Panc1 (cell line): ENCODE measurements around the gene CYTH4. TPM values are rescaled to one million over a fixed set of nuclear protein-coding genes. Genes with fewer than 3 reads are reported as not detected.

Experiments
- ATAC-seq: fragments of 200-7000 bp; cut with Tn5 transposase; 2 replicates; pipeline ENCODE4 v1.9.1; 2020; ENCODE audit warnings: mild to moderate bottlenecking, moderate library complexity
- BruUV-seq: library from RNA; stranded (reverse); fragments of 400-500 nt; replicated peaks from 2 replicates; lab custom pipeline; 2021; lab: Mats Ljungman, UMichigan
- CTCF ChIA-PET: fragments of 300-600 bp; sonication (Branson Sonifier 250); formaldehyde crosslinking; loops from one replicate; lab custom pipeline; 2022; ENCODE audit warnings: antibody characterized with exemption; lab: Charles Lee
- POLR2A ChIA-PET: fragments of 300-600 bp; sonication (Branson Sonifier 250); formaldehyde crosslinking; loops from one replicate; lab custom pipeline; 2022; ENCODE audit warnings: antibody characterized with exemption; lab: Charles Lee
- DNase-seq: peaks from one replicate; pipeline ENCODE4 v3.0.0-alpha.2; 2010; ENCODE audit warnings: low read depth, low spot score
- H3K27ac ChIP-seq: 2 replicates; pipeline ENCODE4 v1.5.1; 2011; ENCODE audit warnings: mild to moderate bottlenecking, low read length, inconsistent platforms
- H3K27me3 ChIP-seq: fragments of 200-500 bp; sonication (Bioruptor generic); 2 replicates; pipeline ENCODE4 v1.6.0; 2014; ENCODE audit warnings: low read length, inconsistent platforms; ENCODE audit not compliant: control insufficient read depth, insufficient read depth
- H3K36me3 ChIP-seq: fragments of 200-500 bp; sonication (Bioruptor generic); 2 replicates; pipeline ENCODE4 v1.5.1; 2014; ENCODE audit warnings: inconsistent platforms, mild to moderate bottlenecking, low read length, moderate library complexity; ENCODE audit not compliant: control insufficient read depth, insufficient read depth
- H3K4me1 ChIP-seq: 2 replicates; pipeline ENCODE4 v1.5.1; 2011; ENCODE audit warnings: inconsistent platforms, mild to moderate bottlenecking, low read length, moderate library complexity; ENCODE audit not compliant: control insufficient read depth, insufficient read depth
- H3K4me3 ChIP-seq, 2 experiments: 2 replicates each; pipeline ENCODE4 v1.5.1; 2011 to 2012; ENCODE audit warnings: low read depth in 2 of 2, low read length in 2 of 2, mild to moderate bottlenecking in 2 of 2, inconsistent platforms in 1 of 2, moderate library complexity in 1 of 2
- H3K9me3 ChIP-seq: fragments of 200-500 bp; sonication (Bioruptor generic); 2 replicates; pipeline ENCODE4 v1.5.1; 2014; ENCODE audit warnings: low read depth, mild to moderate bottlenecking, inconsistent platforms, low read length, moderate library complexity; ENCODE audit not compliant: control insufficient read depth, insufficient read depth
- POLR2AphosphoS5 ChIP-seq: IDR thresholded peaks from 2 replicates; pipeline ENCODE4 v1.6.1; 2012; ENCODE audit warnings: mild to moderate bottlenecking, low read depth, low read length, moderate library complexity
- SIN3A ChIP-seq: IDR thresholded peaks from 2 replicates; pipeline ENCODE4 v1.6.1; 2012; ENCODE audit warnings: low read depth, mild to moderate bottlenecking, low read length, moderate library complexity, borderline replicate concordance; ENCODE audit not compliant: insufficient read depth
- TCF7L2 ChIP-seq: IDR thresholded peaks from 2 replicates; pipeline ENCODE4 v1.6.1; 2011; ENCODE audit warnings: mild to moderate bottlenecking, low read depth, low read length, inconsistent platforms
- in situ Hi-C: cut with HindIII; loops from 2 replicates; pipeline ENCODE4 v1.10.0; 2016; ENCODE audit warnings: low sequenced_read_pairs, low pct_unique_long_range_greater_than_20kb
- intact Hi-C: fragments of 100-400 bp; cut with micrococcal nuclease; formaldehyde crosslinking; loops from one replicate; pipeline ENCODE4 v1.10.0; 2022; ENCODE audit not compliant: unreplicated experiment
- total RNA-seq: library from RNA; stranded (reverse); gene quantifications from one replicate; pipeline ENCODE4 v1.2.1, GENCODE V29; 2021; ENCODE audit not compliant: unreplicated experiment
- TF ChIP-seq, protein P1 (sequence below): fragments of 450-650 bp; IDR thresholded peaks from 2 replicates; pipeline ENCODE4 v1.5.1; 2017; ENCODE audit warnings: mild to moderate bottlenecking
- TF ChIP-seq, protein P2 (sequence below), 2 experiments: IDR thresholded peaks; 2 replicates each; pipeline ENCODE4 v1.6.1; 2011 to 2012; ENCODE audit warnings: low read depth in 2 of 2, control low read depth in 1 of 2, low read length in 1 of 2, mild to moderate bottlenecking in 1 of 2, moderate library complexity in 1 of 2; ENCODE audit not compliant: insufficient read depth in 1 of 2

Gene CYTH4
- total RNA-seq, 1 experiment from 2014 or later, result 1.3 TPM

GRCh38 chr22:37240941-37241320 lies 41.4 kb upstream of the CYTH4 start:
- BruUV-seq, result no TSS peak
- intact Hi-C loops, result no loop called here

DNA sequence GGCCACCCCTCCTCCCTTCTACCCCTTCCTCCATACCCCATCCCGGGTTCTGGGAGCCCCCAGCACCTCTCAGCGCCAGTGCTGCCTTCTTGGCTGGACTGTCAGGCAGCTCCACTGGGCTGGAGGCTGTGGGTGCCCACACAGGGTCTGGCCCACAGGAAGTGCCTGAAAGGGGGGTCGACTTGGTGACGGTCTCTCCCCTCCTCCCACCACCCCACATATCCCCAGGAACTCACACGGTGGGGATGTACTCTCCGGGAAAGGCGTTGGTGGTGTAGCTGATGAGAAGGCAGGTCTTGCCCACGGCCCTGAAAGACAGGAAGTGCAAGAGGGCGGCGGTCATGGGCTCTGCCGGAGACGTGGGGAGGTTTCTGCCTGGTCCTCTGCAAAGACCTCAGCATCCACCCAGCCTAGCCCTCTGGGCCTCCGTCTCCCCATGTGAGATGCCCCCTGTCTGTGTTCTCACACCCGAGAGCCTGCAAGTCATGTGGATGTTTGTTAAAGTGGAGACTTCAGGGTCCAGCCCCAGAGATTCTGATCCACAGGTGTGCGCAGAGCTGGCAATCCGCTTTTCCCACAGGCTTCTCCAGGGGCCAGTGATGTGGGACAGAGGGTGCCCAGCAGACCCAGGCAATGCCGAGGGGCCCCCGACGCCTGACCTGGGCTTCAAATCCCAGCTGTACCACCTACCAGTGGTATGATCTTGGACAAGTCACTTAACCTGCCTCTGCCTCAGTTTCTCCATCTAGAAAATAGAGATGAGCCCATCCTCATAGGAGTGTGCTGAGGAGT lies 40.8 kb upstream of the CYTH4 start:
- Histone ChIP-seq H3K36me3 (0 out of 2 replicates have a peak, but pooled peaks cover 2% of the 10 kb centered on the region), H3K4me3 (no peak overlapping the region), H3K27me3 (no peaks in the 10 kb centered on the region), H3K9me3 (no peaks in the 10 kb centered on the region), H3K4me1 (peaks cover 4% of the 10 kb centered on the region; the same call in 1 of the 2 replicates), H3K27ac (no peak overlapping the region)
- in situ Hi-C loops (no loop called here), intact Hi-C loops (no loop called here)
- no peak for DNase-seq
- TF ChIP-seq POLR2AphosphoS5 (no peak), TCF7L2 (no peak), SIN3A (no peak)
- TF ChIP-seq, protein P1, sequence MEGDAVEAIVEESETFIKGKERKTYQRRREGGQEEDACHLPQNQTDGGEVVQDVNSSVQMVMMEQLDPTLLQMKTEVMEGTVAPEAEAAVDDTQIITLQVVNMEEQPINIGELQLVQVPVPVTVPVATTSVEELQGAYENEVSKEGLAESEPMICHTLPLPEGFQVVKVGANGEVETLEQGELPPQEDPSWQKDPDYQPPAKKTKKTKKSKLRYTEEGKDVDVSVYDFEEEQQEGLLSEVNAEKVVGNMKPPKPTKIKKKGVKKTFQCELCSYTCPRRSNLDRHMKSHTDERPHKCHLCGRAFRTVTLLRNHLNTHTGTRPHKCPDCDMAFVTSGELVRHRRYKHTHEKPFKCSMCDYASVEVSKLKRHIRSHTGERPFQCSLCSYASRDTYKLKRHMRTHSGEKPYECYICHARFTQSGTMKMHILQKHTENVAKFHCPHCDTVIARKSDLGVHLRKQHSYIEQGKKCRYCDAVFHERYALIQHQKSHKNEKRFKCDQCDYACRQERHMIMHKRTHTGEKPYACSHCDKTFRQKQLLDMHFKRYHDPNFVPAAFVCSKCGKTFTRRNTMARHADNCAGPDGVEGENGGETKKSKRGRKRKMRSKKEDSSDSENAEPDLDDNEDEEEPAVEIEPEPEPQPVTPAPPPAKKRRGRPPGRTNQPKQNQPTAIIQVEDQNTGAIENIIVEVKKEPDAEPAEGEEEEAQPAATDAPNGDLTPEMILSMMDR, result no peak
- TF ChIP-seq, protein P2, sequence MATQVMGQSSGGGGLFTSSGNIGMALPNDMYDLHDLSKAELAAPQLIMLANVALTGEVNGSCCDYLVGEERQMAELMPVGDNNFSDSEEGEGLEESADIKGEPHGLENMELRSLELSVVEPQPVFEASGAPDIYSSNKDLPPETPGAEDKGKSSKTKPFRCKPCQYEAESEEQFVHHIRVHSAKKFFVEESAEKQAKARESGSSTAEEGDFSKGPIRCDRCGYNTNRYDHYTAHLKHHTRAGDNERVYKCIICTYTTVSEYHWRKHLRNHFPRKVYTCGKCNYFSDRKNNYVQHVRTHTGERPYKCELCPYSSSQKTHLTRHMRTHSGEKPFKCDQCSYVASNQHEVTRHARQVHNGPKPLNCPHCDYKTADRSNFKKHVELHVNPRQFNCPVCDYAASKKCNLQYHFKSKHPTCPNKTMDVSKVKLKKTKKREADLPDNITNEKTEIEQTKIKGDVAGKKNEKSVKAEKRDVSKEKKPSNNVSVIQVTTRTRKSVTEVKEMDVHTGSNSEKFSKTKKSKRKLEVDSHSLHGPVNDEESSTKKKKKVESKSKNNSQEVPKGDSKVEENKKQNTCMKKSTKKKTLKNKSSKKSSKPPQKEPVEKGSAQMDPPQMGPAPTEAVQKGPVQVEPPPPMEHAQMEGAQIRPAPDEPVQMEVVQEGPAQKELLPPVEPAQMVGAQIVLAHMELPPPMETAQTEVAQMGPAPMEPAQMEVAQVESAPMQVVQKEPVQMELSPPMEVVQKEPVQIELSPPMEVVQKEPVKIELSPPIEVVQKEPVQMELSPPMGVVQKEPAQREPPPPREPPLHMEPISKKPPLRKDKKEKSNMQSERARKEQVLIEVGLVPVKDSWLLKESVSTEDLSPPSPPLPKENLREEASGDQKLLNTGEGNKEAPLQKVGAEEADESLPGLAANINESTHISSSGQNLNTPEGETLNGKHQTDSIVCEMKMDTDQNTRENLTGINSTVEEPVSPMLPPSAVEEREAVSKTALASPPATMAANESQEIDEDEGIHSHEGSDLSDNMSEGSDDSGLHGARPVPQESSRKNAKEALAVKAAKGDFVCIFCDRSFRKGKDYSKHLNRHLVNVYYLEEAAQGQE (IDR thresholded peaks at IDR 0.05; ENCODE audit: insufficient read depth in 1 of 2, low read depth in 2 of 2, low read length in 1 of 2), result no peak
- no TSS peak for BruUV-seq
- ChIA-PET POLR2A (no interaction called here), CTCF (no interaction called here)
- ATAC-seq, result no peak

More at GRCh38 chr22:37240941-37241320, 41.4 kb upstream of the CYTH4 start:
- in situ Hi-C loops, result no loop called here
- Histone ChIP-seq H3K4me1 (peaks cover 4% of the 10 kb centered on the region; the same call in 1 of the 2 replicates), H3K4me3 (no peak overlapping the region), H3K36me3 (0 out of 2 replicates have a peak, but pooled peaks cover 2% of the 10 kb centered on the region), H3K9me3 (no peaks in the 10 kb centered on the region), H3K27me3 (no peaks in the 10 kb centered on the region), H3K27ac (no peak overlapping the region)
- no peak for ATAC-seq
- CTCF ChIA-PET, result no interaction called here
- no peak for DNase-seq
- TF ChIP-seq, protein P1, result no peak
- TF ChIP-seq TCF7L2 (no peak), SIN3A (no peak), POLR2AphosphoS5 (no peak)
- TF ChIP-seq, protein P2 (IDR thresholded peaks at IDR 0.05; ENCODE audit: insufficient read depth in 1 of 2, low read depth in 2 of 2, low read length in 1 of 2), result no peak
- POLR2A ChIA-PET, result interaction anchor here (0.5 kb wide), 1 partner anchor 12 kb away, joined by 7 read pairs; no protein-coding TSS in a partner anchor
